Ascending aorta (tissue), 2 donors: ENCODE measurements around the gene AQP6. TPM values are rescaled to one million over a fixed set of nuclear protein-coding genes. Genes with fewer than 3 reads are reported as not detected.

Experiments
- DNase-seq, 2 donors: peaks; one replicate each; pipeline ENCODE4 v3.0.0-alpha.2; 2019; ENCODE audit warnings: low spot score in 2 of 2
- H3K27ac ChIP-seq, 2 donors: fragments of 200-600 bp; sonication (generic); one replicate each; pipeline ENCODE4 v1.5.1; 2016 to 2017; ENCODE audit warnings: mild to moderate bottlenecking in 1 of 2
- H3K27me3 ChIP-seq: fragments of 200-600 bp; sonication (generic); one replicate; pipeline ENCODE4 v1.5.1; 2017
- H3K36me3 ChIP-seq, 2 donors: fragments of 200-600 bp; sonication (generic); one replicate each; pipeline ENCODE4 v1.5.1; 2016
- H3K4me1 ChIP-seq, 2 donors: fragments of 200-600 bp; sonication (generic); one replicate each; pipeline ENCODE4 v1.5.1; 2016 to 2017; ENCODE audit warnings: mild to moderate bottlenecking in 1 of 2
- H3K4me3 ChIP-seq, 2 donors: fragments of 200-600 bp; sonication (generic); one replicate each; pipeline ENCODE4 v1.5.1; 2016 to 2017; ENCODE audit warnings: mild to moderate bottlenecking in 1 of 2
- H3K9me3 ChIP-seq, 2 donors: fragments of 200-600 bp; sonication (generic); one replicate each; pipeline ENCODE4 v1.5.1; 2016
- intact Hi-C: fragments of 100-400 bp; cut with DNase I; formaldehyde crosslinking; loops from one replicate; pipeline ENCODE4 v1.15.1; 2023
- total RNA-seq: library from RNA; depleted of rRNA; stranded (reverse); fragments of >200 nt; gene quantifications from one replicate; pipeline ENCODE4 v1.1.0, GENCODE V29; 2016
- TF ChIP-seq, protein P1 (sequence below), 3 experiments: fragments of 200-600 bp in 2 of 3; fragments of 450-650 bp in 1 of 3; sonication (generic) in 2 of 3; IDR thresholded peaks; one replicate each; pipeline ENCODE4 v1.5.1; 2016 to 2019; ENCODE audit warnings: antibody characterized with exemption in 3 of 3, mild to moderate bottlenecking in 1 of 3, moderate library complexity in 1 of 3

AQP6 gene
- total RNA-seq, 1 donor from 2014 or later: not detected

DNA sequence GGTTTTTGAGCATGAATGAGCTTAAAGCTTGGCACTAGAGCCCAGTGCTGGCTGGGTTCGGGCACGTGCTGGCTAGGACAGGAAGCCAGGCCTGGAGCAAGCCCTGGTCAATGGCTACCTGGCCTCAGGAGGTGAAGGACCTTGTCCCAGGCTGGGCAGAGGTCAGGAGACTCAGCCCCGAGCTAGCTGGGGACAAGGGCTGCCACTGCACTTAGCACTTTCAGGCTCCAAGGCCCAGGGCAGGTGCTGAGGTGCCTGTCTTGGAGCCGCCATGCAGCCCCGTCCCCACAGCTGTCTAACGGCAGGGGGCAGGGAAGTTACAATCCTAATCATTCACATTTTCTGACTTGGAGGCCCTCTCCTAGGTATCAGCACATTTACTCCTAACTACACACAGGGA, 4.3 kb upstream of the AQP6 start:
- intact Hi-C loops: loop anchor here (10.0 kb wide), 1 partner anchor 196 kb away; the partner anchor contains the start of gene CERS5
- H3K36me3 ChIP-seq: no peaks in the 10 kb centered on the region
- no peak overlapping the region for H3K4me3 ChIP-seq
- TF ChIP-seq, protein P1, sequence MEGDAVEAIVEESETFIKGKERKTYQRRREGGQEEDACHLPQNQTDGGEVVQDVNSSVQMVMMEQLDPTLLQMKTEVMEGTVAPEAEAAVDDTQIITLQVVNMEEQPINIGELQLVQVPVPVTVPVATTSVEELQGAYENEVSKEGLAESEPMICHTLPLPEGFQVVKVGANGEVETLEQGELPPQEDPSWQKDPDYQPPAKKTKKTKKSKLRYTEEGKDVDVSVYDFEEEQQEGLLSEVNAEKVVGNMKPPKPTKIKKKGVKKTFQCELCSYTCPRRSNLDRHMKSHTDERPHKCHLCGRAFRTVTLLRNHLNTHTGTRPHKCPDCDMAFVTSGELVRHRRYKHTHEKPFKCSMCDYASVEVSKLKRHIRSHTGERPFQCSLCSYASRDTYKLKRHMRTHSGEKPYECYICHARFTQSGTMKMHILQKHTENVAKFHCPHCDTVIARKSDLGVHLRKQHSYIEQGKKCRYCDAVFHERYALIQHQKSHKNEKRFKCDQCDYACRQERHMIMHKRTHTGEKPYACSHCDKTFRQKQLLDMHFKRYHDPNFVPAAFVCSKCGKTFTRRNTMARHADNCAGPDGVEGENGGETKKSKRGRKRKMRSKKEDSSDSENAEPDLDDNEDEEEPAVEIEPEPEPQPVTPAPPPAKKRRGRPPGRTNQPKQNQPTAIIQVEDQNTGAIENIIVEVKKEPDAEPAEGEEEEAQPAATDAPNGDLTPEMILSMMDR (IDR thresholded peaks at IDR 0.05): no peak
- no peaks in the 10 kb centered on the region for H3K9me3 ChIP-seq
- peaks cover 0 to 10% of the 10 kb centered on the region in 2 donors for H3K4me1 ChIP-seq
- DNase-seq: no peak
- no peak overlapping the region for H3K27ac ChIP-seq
- H3K27me3 ChIP-seq: no peaks in the 10 kb centered on the region

DNA sequence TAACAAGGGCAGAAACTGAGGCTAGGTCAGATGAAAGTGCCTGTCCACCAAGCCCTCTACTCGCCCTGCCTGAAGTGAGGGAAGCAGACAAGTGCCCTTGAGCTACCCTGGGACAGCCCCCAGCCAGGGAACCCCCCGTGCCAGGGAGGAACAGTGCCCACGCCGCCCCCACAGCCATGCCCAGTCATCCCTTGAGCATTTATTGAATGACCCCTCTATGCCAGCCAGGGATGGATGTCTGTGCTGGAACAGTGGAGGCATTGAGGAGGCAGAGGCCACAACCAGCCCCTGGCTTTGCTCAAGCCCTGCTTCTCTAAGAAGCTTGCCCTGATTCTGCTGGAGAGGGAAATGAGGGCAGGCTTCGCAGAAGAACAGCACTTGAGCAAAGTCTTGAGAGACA, 3.7 kb upstream of the AQP6 start:
- H3K36me3 ChIP-seq: no peaks in the 10 kb centered on the region
- no peak overlapping the region for H3K4me3 ChIP-seq
- intact Hi-C loops: loop anchor here (10.0 kb wide), 1 partner anchor 196 kb away; the partner anchor contains the start of gene CERS5
- H3K27ac ChIP-seq: no peak overlapping the region
- DNase-seq: no peak
- no peaks in the 10 kb centered on the region for H3K27me3 ChIP-seq
- no peaks in the 10 kb centered on the region for H3K9me3 ChIP-seq
- peaks cover 0 to 10% of the 10 kb centered on the region in 2 donors for H3K4me1 ChIP-seq
- TF ChIP-seq, protein P1 (IDR thresholded peaks at IDR 0.05): no peak

DNA sequence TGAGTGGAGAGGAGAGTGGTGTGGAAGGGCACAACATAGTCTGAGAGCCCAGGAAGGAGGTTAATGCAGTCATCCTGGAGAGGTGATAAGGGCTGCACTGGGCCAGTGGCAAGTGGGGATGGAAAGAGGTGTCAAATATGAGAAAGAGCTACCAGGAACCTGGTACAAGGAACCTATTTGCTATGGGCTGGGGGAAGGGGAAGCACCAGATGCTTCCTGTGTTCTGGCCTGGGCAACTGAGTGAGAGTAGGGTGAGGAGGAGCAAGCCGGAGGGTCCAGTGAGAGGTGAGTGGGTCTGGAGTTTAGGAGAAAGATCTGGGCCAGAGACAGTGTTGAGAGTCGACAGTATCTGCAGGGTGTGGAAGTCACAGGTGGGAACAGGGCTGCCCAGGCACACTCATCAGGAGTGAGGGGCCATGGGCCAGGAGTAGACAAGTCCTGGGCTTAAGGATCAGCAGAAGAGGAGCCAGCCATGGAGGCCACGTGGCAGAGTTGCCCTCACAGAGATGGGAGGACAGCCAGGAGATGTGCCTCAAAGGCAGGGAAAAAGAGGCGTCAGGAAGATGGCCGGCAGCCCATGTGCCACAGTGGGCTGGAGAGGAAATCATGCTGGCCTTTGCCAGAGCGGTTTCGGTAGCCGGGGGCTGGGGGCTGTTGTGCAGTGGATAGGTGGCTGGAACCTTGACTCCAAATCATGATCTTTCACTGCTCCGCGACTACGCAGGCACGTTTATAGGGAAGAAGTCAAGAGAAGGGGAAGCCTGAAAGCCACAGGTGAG, 2.9 kb upstream of the AQP6 start:
- Histone ChIP-seq H3K4me1 (peaks cover 0 to 16% of the 10 kb centered on the region in 2 donors), H3K27me3 (no peaks in the 10 kb centered on the region), H3K4me3 (no peak overlapping the region), H3K36me3 (no peaks in the 10 kb centered on the region), H3K9me3 (no peaks in the 10 kb centered on the region), H3K27ac (no peak overlapping the region)
- no peak for DNase-seq
- TF ChIP-seq, protein P1 (IDR thresholded peaks at IDR 0.05): no peak
- intact Hi-C loops: loop anchor here (10.0 kb wide), 1 partner anchor 195 kb away; the partner anchor contains the start of gene CERS5

DNA sequence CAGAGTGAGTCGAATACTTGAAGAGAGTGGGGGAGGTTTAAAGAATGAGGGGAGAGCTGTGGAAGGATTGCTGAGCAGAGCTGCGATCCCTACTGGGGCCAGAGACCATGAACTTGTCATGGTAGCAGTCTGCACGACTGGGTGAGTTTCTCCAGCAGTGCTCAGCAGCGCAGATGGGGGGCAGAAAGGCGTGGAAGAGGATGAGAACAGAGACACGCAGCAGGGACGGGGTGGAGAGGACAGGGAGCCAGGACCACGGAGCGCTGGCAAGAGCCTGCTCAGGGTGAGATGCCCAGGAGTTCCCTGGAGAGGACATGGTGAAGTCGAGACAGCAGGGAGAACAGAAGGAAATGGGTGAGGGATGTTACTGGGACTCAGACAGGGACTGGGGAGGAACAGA, 2.1 kb upstream of the AQP6 start:
- Histone ChIP-seq H3K4me3 (no peak overlapping the region), H3K27ac (no peak overlapping the region), H3K4me1 (peaks cover 0 to 23% of the 10 kb centered on the region in 2 donors)

DNA sequence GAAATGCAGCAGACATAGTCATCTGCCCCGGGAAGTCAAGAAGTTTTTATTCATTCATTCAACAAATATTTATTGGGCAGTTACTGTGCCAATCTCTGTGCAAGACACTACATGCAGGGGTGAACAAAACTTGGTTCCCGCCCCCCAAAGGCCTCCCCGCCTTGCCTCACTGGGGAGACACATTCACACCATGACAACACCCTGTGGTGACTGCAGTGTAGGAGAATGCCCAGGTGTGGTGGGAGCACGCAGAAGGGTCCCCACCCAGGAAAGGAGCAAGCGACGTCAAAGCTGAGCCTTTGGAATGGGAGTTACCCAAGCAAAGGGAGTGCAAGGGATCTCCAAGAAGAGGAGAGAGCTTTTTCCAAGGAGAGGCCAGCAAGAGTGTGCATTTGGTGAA, 1.6 kb upstream of the AQP6 start:
- H3K27me3 ChIP-seq: no peaks in the 10 kb centered on the region
- DNase-seq: no peak
- TF ChIP-seq, protein P1 (IDR thresholded peaks at IDR 0.05): no peak
- no peaks in the 10 kb centered on the region for H3K9me3 ChIP-seq
- intact Hi-C loops: no loop called here
- H3K27ac ChIP-seq: no peak overlapping the region
- peaks cover 0 to 23% of the 10 kb centered on the region in 2 donors for H3K4me1 ChIP-seq
- no peak overlapping the region for H3K4me3 ChIP-seq
- H3K36me3 ChIP-seq: no peaks in the 10 kb centered on the region

More for the DNA sequence above, 2.1 kb upstream of the AQP6 start:
- H3K9me3 ChIP-seq: no peaks in the 10 kb centered on the region
- intact Hi-C loops: no loop called here
- no peaks in the 10 kb centered on the region for H3K36me3 ChIP-seq
- H3K27me3 ChIP-seq: no peaks in the 10 kb centered on the region
- no peak for DNase-seq
- TF ChIP-seq, protein P1 (IDR thresholded peaks at IDR 0.05): no peak
